Measurements from ENCODE around the gene SLC22A23.
A peak's percentile ranks its signal among the peaks of the same experiment; 100 is the strongest.

SLC22A23 gene

GRCh38 chr6:3357678-3358077 lies 99.2 kb downstream of the SLC22A23 start:
- Histone ChIP-seq H3K4me3 (ENCODE audit: insufficient read length, low read depth) (no peak overlapping the region), H3K4me1 (ENCODE audit: insufficient read depth, insufficient read length) (peaks cover 8% of the 10 kb centered on the region), H3K36me3 (ENCODE audit: insufficient read depth, insufficient read length, low read length) (no peaks in the 10 kb centered on the region), H3K9ac (ENCODE audit: insufficient read length, low read depth) (no peak overlapping the region), H3K27me3 (ENCODE audit: insufficient read depth, insufficient read length) (no peaks in the 10 kb centered on the region), H3K9me3 (ENCODE audit: insufficient read depth, low read length) (no peaks in the 10 kb centered on the region)
- DNase-seq (ENCODE audit: low read depth, low spot score) = no peak
- TF ChIP-seq YY1 (IDR thresholded peaks at IDR 0.05; ENCODE audit: insufficient read depth, insufficient read length) = no peak
- no peak for TF ChIP-seq ZNF274 (IDR thresholded peaks at IDR 0.05; ENCODE audit: low read depth, low read length)
- TF ChIP-seq SUZ12 (IDR thresholded peaks at IDR 0.05; ENCODE audit: extremely low read depth, insufficient read depth, insufficient read length) = no peak

- DNase-seq (ENCODE audit: low read depth, low spot score) = no peak
- Histone ChIP-seq H3K9ac (ENCODE audit: insufficient read length, low read depth) (no peak overlapping the region), H3K4me1 (ENCODE audit: insufficient read depth, insufficient read length) (peaks cover 12% of the 10 kb centered on the region), H3K27me3 (ENCODE audit: insufficient read depth, insufficient read length) (no peaks in the 10 kb centered on the region), H3K9me3 (ENCODE audit: insufficient read depth, low read length) (no peaks in the 10 kb centered on the region), H3K36me3 (ENCODE audit: insufficient read depth, insufficient read length, low read length) (no peaks in the 10 kb centered on the region), H3K4me3 (ENCODE audit: insufficient read length, low read depth) (no peak overlapping the region)
- TF ChIP-seq SUZ12 (IDR thresholded peaks at IDR 0.05; ENCODE audit: extremely low read depth, insufficient read depth, insufficient read length) (no peak), ZNF274 (IDR thresholded peaks at IDR 0.05; ENCODE audit: low read depth, low read length) (no peak), YY1 (IDR thresholded peaks at IDR 0.05; ENCODE audit: insufficient read depth, insufficient read length) (no peak)
Measured at GRCh38 chr6:3356824-3357420, 99.9 kb downstream of the SLC22A23 start.

- Histone ChIP-seq H3K9ac (ENCODE audit: insufficient read length, low read depth) (peak overlapping the region; percentile 11), H3K36me3 (ENCODE audit: insufficient read depth, insufficient read length, low read length) (no peaks in the 10 kb centered on the region), H3K27me3 (ENCODE audit: insufficient read depth, insufficient read length) (no peaks in the 10 kb centered on the region), H3K4me1 (ENCODE audit: insufficient read depth, insufficient read length) (peaks cover 15% of the 10 kb centered on the region), H3K4me3 (ENCODE audit: insufficient read length, low read depth) (peak overlapping the region; percentile 15), H3K9me3 (ENCODE audit: insufficient read depth, low read length) (no peaks in the 10 kb centered on the region)
- TF ChIP-seq YY1 (IDR thresholded peaks at IDR 0.05; ENCODE audit: insufficient read depth, insufficient read length) (no peak), SUZ12 (IDR thresholded peaks at IDR 0.05; ENCODE audit: extremely low read depth, insufficient read depth, insufficient read length) (no peak), ZNF274 (IDR thresholded peaks at IDR 0.05; ENCODE audit: low read depth, low read length) (no peak)
- DNase-seq (ENCODE audit: low read depth, low spot score) = no peak
Measured at GRCh38 chr6:3356056-3356823, 100.6 kb downstream of the SLC22A23 start.

GRCh38 chr6:3355358-3356055 lies 101.3 kb downstream of the SLC22A23 start:
- Histone ChIP-seq H3K4me1 (ENCODE audit: insufficient read depth, insufficient read length) (peaks cover 12% of the 10 kb centered on the region), H3K27me3 (ENCODE audit: insufficient read depth, insufficient read length) (no peaks in the 10 kb centered on the region), H3K9me3 (ENCODE audit: insufficient read depth, low read length) (no peaks in the 10 kb centered on the region), H3K36me3 (ENCODE audit: insufficient read depth, insufficient read length, low read length) (no peaks in the 10 kb centered on the region), H3K9ac (ENCODE audit: insufficient read length, low read depth) (peak overlapping the region; percentile 13), H3K4me3 (ENCODE audit: insufficient read length, low read depth) (no peak overlapping the region)
- no peak for TF ChIP-seq YY1 (IDR thresholded peaks at IDR 0.05; ENCODE audit: insufficient read depth, insufficient read length)
- TF ChIP-seq ZNF274 (IDR thresholded peaks at IDR 0.05; ENCODE audit: low read depth, low read length) = no peak
- no peak for TF ChIP-seq SUZ12 (IDR thresholded peaks at IDR 0.05; ENCODE audit: extremely low read depth, insufficient read depth, insufficient read length)
- no peak for DNase-seq (ENCODE audit: low read depth, low spot score)

GRCh38 chr6:3355011-3355357 lies 101.9 kb downstream of the SLC22A23 start:
- no peak for DNase-seq (ENCODE audit: low read depth, low spot score)
- Histone ChIP-seq H3K9me3 (ENCODE audit: insufficient read depth, low read length) (no peaks in the 10 kb centered on the region), H3K4me1 (ENCODE audit: insufficient read depth, insufficient read length) (peaks cover 15% of the 10 kb centered on the region), H3K9ac (ENCODE audit: insufficient read length, low read depth) (no peak overlapping the region), H3K27me3 (ENCODE audit: insufficient read depth, insufficient read length) (no peaks in the 10 kb centered on the region), H3K36me3 (ENCODE audit: insufficient read depth, insufficient read length, low read length) (no peaks in the 10 kb centered on the region), H3K4me3 (ENCODE audit: insufficient read length, low read depth) (no peak overlapping the region)
- TF ChIP-seq ZNF274 (IDR thresholded peaks at IDR 0.05; ENCODE audit: low read depth, low read length) (no peak), YY1 (IDR thresholded peaks at IDR 0.05; ENCODE audit: insufficient read depth, insufficient read length) (no peak), SUZ12 (IDR thresholded peaks at IDR 0.05; ENCODE audit: extremely low read depth, insufficient read depth, insufficient read length) (no peak)

GRCh38 chr6:3353939-3354338 lies 102.9 kb downstream of the SLC22A23 start:
- Histone ChIP-seq H3K9ac (ENCODE audit: insufficient read length, low read depth) (no peak overlapping the region), H3K9me3 (ENCODE audit: insufficient read depth, low read length) (no peaks in the 10 kb centered on the region), H3K27me3 (ENCODE audit: insufficient read depth, insufficient read length) (no peaks in the 10 kb centered on the region), H3K36me3 (ENCODE audit: insufficient read depth, insufficient read length, low read length) (no peaks in the 10 kb centered on the region), H3K4me1 (ENCODE audit: insufficient read depth, insufficient read length) (peaks cover 16% of the 10 kb centered on the region), H3K4me3 (ENCODE audit: insufficient read length, low read depth) (no peak overlapping the region)
- TF ChIP-seq ZNF274 (IDR thresholded peaks at IDR 0.05; ENCODE audit: low read depth, low read length) (no peak), SUZ12 (IDR thresholded peaks at IDR 0.05; ENCODE audit: extremely low read depth, insufficient read depth, insufficient read length) (no peak), YY1 (IDR thresholded peaks at IDR 0.05; ENCODE audit: insufficient read depth, insufficient read length) (no peak)
- no peak for DNase-seq (ENCODE audit: low read depth, low spot score)
